HepG2 (cell line): Measurements from ENCODE around the gene F12. TPM values are rescaled to one million over a fixed set of nuclear protein-coding genes. Genes with fewer than 3 reads are reported as not detected.

Experiments used
- CBX2 ChIP-seq, 2 experiments: fragments of 200-600 bp in 1 of 2; sonication (generic); formaldehyde crosslinking in 1 of 2; IDR thresholded peaks; 2 replicates each; pipeline versions ENCODE4 v1.7.0 to v1.8.1; 2018 to 2022; ENCODE audit warnings: low read depth in 2 of 2, low read length in 1 of 2, mild to moderate bottlenecking in 1 of 2, missing genetic modification reagents in 1 of 2
- FOXK2 ChIP-seq: fragments of 450-650 bp; IDR thresholded peaks from 2 replicates; pipeline ENCODE4 v1.6.1; 2016
- GATAD1 ChIP-seq: IDR thresholded peaks from 2 replicates; pipeline ENCODE4 v1.6.1; 2016; ENCODE audit warnings: missing genetic modification reagents, missing compliant biosample characterization
- HIVEP1 ChIP-seq: sonication (generic); formaldehyde crosslinking; IDR thresholded peaks from 2 replicates; pipeline ENCODE4 v1.4.0; 2020; ENCODE audit warnings: mild to moderate bottlenecking, missing genetic modification reagents
- MLXIP ChIP-seq: sonication (generic); formaldehyde crosslinking; IDR thresholded peaks from 2 replicates; pipeline ENCODE4 v1.9.0; 2021; ENCODE audit warnings: missing genetic modification reagents, borderline replicate concordance
- NFE2L1 ChIP-seq: sonication (generic); formaldehyde crosslinking; IDR thresholded peaks from 2 replicates; pipeline ENCODE4 v1.4.0; 2020; ENCODE audit warnings: missing genetic modification reagents, mild to moderate bottlenecking, borderline replicate concordance
- NKX3-1 ChIP-seq: sonication (generic); formaldehyde crosslinking; IDR thresholded peaks from 2 replicates; pipeline ENCODE4 v1.5.0; 2020; ENCODE audit warnings: missing genetic modification reagents
- PAX8 ChIP-seq: sonication (generic); formaldehyde crosslinking; IDR thresholded peaks from 2 replicates; pipeline ENCODE4 v1.8.0; 2022; ENCODE audit warnings: mild to moderate bottlenecking, missing genetic modification reagents, borderline replicate concordance
- SRY ChIP-seq: sonication (generic); formaldehyde crosslinking; IDR thresholded peaks from 2 replicates; pipeline ENCODE4 v1.8.0; 2022; ENCODE audit warnings: mild to moderate bottlenecking, missing genetic modification reagents
- TSC22D2 ChIP-seq: sonication (generic); formaldehyde crosslinking; IDR thresholded peaks from 2 replicates; pipeline ENCODE4 v1.5.1; 2020; ENCODE audit warnings: missing genetic modification reagents, mild to moderate bottlenecking, borderline replicate concordance
- XBP1 ChIP-seq: sonication (generic); formaldehyde crosslinking; IDR thresholded peaks from 2 replicates; pipeline ENCODE4 v1.5.0; 2020; ENCODE audit warnings: missing genetic modification reagents
- ZBTB25 ChIP-seq: IDR thresholded peaks from 2 replicates; pipeline ENCODE4 v1.6.1; 2018; ENCODE audit warnings: missing genetic modification reagents
- ZNF160 ChIP-seq: sonication (generic); formaldehyde crosslinking; IDR thresholded peaks from 2 replicates; pipeline ENCODE4 v1.8.0; 2022; ENCODE audit warnings: mild to moderate bottlenecking, inconsistent platforms, missing genetic modification reagents
- ZNF276 ChIP-seq: sonication (generic); formaldehyde crosslinking; IDR thresholded peaks from 2 replicates; pipeline ENCODE4 v1.4.0; 2020; ENCODE audit warnings: mild to moderate bottlenecking, low read depth, missing genetic modification reagents
- ZNF558 ChIP-seq: sonication (generic); formaldehyde crosslinking; IDR thresholded peaks from 2 replicates; pipeline ENCODE4 v1.9.0; 2022; ENCODE audit warnings: mild to moderate bottlenecking, missing genetic modification reagents, borderline replicate concordance
- ZNF83 ChIP-seq: sonication (generic); formaldehyde crosslinking; IDR thresholded peaks from 2 replicates; pipeline ENCODE4 v1.4.0; 2020; ENCODE audit warnings: missing genetic modification reagents, mild to moderate bottlenecking, borderline replicate concordance
- ZNF883 ChIP-seq: sonication (generic); formaldehyde crosslinking; IDR thresholded peaks from 2 replicates; pipeline ENCODE4 v1.5.1; 2020; ENCODE audit warnings: mild to moderate bottlenecking, missing genetic modification reagents; ENCODE audit errors: not compliant biosample characterization
- polyA plus RNA-seq, 8 experiments: library from polyadenylated mRNA; depleted of rRNA in 3 of 8; stranded (reverse) in 7 of 8; unstranded in 1 of 8; fragments of >200 nt; fragmentation: Illumina TruSeq in 4 of 8; extraction: Trizol in 4 of 8; gene quantifications; 2 replicates each; pipeline versions ENCODE4 v1.2.1 to v1.2.3, GENCODE V29; 2011 to 2016; ENCODE audit warnings: low read depth in 4 of 8, missing spikeins in 1 of 8, mixed read lengths in 1 of 8; ENCODE audit not compliant: insufficient read depth in 1 of 8
- total RNA-seq, 5 experiments: library from RNA; depleted of rRNA; stranded (reverse); fragments of >200 nt; fragmentation: Illumina TruSeq; extraction: Trizol; gene quantifications; 2 replicates each; pipeline ENCODE4 v1.2.3, GENCODE V29; 2016; ENCODE audit warnings: low read depth in 1 of 5
- TF ChIP-seq, protein P1 (sequence below): sonication (generic); formaldehyde crosslinking; IDR thresholded peaks from 2 replicates; pipeline ENCODE4 v1.8.0; 2022; ENCODE audit warnings: mild to moderate bottlenecking, missing genetic modification reagents, moderate library complexity
- TF ChIP-seq, protein P2 (sequence below): sonication (generic); formaldehyde crosslinking; conservative IDR thresholded peaks from 2 replicates; pipeline ENCODE4 v1.4.0; 2020; ENCODE audit warnings: missing genetic modification reagents
- TF ChIP-seq, protein P3 (sequence below): sonication (generic); formaldehyde crosslinking; IDR thresholded peaks from 2 replicates; pipeline ENCODE4 v1.4.0; 2020; ENCODE audit warnings: mild to moderate bottlenecking, missing genetic modification reagents

F12 gene
- total and polyA plus RNA-seq, 2 of the 13 experiments (the other 11 are each of a cell fraction or from before 2014, with no cell fraction given) = 2.5 to 3.0 TPM

DNA sequence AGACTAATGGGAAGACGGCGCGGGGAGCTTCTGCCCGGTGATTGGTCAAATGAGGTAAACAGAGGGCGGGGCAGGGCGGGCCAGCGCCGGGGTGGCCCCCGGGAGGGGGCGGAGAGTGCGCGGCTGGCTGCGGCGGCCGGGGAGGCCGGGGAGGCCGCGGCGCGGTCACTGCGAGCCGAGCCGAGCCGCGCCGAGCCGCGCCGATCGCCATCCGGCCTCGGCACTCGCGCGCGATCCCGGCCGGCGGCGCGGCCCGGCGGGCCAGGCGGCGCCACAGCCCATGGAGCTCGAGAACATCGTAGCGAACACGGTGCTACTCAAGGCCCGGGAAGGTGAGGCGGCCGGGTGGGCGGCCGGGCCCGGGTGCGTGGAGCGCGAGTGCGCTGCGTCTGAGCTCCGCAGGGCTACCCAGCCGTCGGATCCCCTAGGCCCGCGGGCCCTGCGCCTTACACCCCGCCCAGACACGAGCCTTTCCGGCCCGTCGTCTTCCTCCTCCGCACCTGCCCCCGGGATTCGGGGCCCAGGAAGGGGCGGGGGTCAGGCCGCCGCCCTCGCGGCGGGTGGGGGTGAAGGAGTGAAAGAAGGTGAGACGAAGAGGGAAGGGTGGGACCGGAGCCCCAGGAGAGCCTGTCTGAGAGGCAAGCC, 17.3 kb upstream of the F12 start, which contains the start of gene GRK6 (continued):
- TF ChIP-seq ZBTB25 (CRISPR knock-in tag) = no peak
- TF ChIP-seq, protein P1, sequence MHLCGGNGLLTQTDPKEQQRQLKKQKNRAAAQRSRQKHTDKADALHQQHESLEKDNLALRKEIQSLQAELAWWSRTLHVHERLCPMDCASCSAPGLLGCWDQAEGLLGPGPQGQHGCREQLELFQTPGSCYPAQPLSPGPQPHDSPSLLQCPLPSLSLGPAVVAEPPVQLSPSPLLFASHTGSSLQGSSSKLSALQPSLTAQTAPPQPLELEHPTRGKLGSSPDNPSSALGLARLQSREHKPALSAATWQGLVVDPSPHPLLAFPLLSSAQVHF = no peak
- TF ChIP-seq PAX8 (CRISPR knock-in tag) = no peak
- TF ChIP-seq HIVEP1 (CRISPR knock-in tag) = peak; percentile 53; the same call in 1 of the 2 replicates
- no peak for TF ChIP-seq NFE2L1 (CRISPR knock-in tag)
- no peak for TF ChIP-seq ZNF83
- no peak for TF ChIP-seq ZNF558
- TF ChIP-seq SRY (CRISPR knock-in tag) = no peak; the same call in 1 of the 2 replicates
- TF ChIP-seq, protein P2, sequence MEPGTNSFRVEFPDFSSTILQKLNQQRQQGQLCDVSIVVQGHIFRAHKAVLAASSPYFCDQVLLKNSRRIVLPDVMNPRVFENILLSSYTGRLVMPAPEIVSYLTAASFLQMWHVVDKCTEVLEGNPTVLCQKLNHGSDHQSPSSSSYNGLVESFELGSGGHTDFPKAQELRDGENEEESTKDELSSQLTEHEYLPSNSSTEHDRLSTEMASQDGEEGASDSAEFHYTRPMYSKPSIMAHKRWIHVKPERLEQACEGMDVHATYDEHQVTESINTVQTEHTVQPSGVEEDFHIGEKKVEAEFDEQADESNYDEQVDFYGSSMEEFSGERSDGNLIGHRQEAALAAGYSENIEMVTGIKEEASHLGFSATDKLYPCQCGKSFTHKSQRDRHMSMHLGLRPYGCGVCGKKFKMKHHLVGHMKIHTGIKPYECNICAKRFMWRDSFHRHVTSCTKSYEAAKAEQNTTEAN (CRISPR knock-in tag) = no peak
- no peak for TF ChIP-seq ZNF276 (CRISPR knock-in tag)
- TF ChIP-seq, protein P3, sequence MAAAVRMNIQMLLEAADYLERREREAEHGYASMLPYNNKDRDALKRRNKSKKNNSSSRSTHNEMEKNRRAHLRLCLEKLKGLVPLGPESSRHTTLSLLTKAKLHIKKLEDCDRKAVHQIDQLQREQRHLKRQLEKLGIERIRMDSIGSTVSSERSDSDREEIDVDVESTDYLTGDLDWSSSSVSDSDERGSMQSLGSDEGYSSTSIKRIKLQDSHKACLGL = no peak
- TF ChIP-seq GATAD1 (CRISPR knock-in tag) = no peak; the same call in 1 of the 2 replicates
- TF ChIP-seq MLXIP (CRISPR knock-in tag) = no peak
- no peak for TF ChIP-seq ZNF160
- TF ChIP-seq XBP1 = no peak
- peak; percentile 59; the same call in 1 of the 2 replicates for TF ChIP-seq FOXK2
- no peak for TF ChIP-seq CBX2 (IDR thresholded peaks at IDR 0.05; ENCODE audit: low read depth, low read length)
- no peak for TF ChIP-seq CBX2 (CRISPR knock-in tag; IDR thresholded peaks at IDR 0.05; ENCODE audit: low read depth)
- TF ChIP-seq TSC22D2 (CRISPR knock-in tag) = no peak
- no peak for TF ChIP-seq ZNF883 (CRISPR knock-in tag)
- TF ChIP-seq NKX3-1 (CRISPR knock-in tag) = 0 out of 2 replicates have a peak, but pooled peaks have one; percentile 30
